IPS-11a (cell line): ENCODE measurements around the gene C2CD2.
"Not testable (repeated sequence)": the region's sequence is repeated elsewhere in the genome, so short reads cannot be mapped to it uniquely, and the experiment has no call there.

Source experiments
- H3K4me3 ChIP-seq: one replicate; pipeline ENCODE4 v1.5.1; 2013; ENCODE audit warnings: low read depth, low read length, control low read depth

C2CD2 gene

DNA sequence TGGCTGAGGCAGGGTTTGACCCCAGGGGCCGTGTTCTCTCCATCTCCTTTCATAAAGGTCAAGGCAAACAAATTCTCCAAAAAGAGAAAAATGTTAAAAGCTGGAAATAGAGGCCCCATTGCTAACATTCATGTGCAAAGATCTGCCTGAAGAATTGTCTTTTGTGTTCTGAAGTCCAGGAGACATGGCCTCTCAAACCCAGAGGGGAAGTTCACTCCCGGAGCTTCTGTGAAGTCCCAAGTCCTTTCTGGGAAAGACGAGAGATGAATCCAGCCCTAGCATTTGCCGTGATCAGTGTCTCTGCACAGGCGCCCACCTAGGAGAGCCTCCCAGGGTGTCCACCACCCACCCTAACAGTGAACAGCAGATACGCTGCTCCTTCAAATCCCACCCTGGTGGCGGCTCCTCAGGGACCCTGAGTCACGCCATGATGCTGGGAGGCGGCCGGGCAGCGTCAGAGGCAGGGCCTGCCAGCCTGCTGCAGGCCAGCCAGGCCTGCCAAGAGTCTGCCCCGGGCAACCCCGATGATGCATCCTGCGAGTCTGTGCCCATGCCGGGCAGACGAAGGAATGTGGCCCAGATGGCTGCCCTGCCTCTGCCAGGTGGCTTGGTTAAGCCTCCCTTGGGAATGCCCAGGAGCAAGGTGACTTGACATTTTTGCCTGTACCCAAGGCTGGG lies 5.2 kb upstream of the C2CD2 start:
- H3K4me3 ChIP-seq, result no peak overlapping the region

GRCh38 chr21:41957991-41958766 lies 4.4 kb upstream of the C2CD2 start:
- H3K4me3 ChIP-seq, result no peak overlapping the region

DNA sequence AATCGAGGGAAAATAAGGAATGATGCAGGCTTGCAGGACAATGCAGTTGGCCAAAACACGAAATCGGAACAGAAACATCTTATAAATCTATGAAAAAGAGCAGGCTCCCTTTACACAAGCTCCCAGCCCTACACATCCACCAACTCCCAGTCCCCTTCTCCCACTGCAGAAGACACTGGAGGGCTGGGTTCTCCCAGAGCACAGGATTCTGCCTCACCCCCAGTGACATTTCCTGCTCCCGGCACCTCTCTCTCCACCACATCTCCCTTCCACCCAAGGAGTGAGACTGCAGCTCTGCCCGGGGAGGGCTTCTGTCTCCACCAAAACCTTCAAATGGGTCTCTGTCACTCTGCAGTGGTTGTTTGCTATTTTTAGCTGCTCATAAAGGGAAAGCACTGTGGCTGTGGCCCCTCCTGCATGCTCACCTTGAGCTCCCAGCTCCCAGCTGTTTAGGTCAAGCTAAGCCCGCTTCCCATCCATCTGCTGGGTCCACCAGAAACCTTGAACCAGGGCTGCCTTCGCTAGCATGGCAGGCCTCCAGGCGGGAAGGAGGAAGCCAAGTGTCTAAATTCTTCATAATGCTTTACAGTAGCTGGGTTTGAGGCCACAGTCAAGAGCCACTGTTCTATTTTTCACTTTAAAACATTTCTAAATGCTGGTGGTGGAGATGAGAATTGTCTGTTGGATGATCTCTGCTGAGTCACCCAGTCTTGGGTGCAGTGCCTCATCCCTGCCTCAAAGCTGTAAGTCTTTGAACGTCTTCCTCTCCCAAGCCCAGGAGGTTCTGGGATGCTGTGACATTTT lies 3.3 kb upstream of the C2CD2 start:
- no peak overlapping the region for H3K4me3 ChIP-seq

GRCh38 chr21:41955516-41955915 lies 1.7 kb upstream of the C2CD2 start:
- H3K4me3 ChIP-seq, result no peak overlapping the region

- no peak overlapping the region for H3K4me3 ChIP-seq
Measured at GRCh38 chr21:41954654-41955499, 1.1 kb upstream of the C2CD2 start.

DNA sequence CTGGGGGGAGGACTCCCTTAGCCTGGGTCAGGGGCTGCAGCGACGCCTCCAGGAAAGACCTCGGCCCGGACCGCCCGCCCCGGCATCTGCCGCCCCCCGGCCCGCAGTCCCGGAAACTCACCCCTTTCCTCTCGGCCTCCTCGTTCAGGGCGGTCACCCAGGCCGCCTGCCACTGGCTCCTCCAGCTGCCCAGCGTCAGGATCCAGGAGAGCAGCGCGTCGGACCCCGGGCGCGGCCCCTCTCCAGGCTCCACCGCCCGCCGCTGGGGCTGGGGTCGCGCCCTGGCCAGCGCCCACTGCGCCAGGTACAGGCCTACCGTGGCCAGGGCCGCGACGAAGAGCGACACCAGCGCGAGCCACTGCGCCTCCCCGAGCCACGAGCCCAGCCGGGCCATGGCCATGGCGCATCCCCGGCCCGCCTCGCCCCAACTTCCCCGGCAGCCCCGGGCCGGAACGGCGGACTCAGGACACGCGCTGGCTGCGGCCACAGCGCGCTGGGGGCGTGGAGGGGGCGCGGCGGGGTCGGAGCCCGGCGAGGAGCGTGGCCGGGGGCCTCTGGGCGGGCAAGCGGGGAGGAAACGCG lies 478 bp downstream of the C2CD2 start:
- H3K4me3 ChIP-seq, result peak overlapping the region; percentile 47

DNA sequence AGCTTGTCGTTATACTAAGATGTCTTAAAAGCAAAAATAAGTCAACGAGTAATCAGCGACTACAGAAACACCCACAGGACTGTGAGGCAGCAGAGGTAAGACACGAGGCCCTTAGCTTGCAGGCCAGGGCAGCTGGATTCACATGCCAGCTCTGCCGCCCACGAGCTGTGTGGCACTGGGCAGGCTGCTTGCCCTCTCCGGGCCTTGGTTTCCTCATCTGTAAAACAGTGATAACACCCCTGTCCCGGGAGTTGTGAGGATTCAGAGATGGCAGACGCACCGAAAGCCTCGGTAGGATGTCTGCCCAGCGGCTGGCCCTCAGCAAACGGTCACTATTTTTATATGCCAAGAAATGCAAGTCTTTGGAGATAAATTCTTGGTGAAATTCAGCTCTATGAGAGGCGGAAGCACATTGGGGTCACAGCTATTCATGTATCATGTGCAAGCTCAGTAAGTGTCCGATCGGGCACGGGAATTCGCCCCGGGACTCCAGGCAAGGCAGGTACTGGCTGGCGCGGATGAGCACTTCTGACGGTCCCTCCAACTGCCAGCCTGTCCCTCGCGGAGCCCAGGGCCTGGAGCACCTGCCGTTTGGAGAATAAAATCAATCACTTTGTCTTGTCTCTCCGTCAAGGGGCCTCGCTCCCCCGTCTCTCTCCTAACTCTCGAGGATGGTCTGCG lies 1.1 kb downstream of the C2CD2 start:
- peak overlapping the region; percentile 47 for H3K4me3 ChIP-seq

- no peak overlapping the region for H3K4me3 ChIP-seq
Measured at GRCh38 chr21:41951876-41952567, 1.8 kb downstream of the C2CD2 start.

GRCh38 chr21:41950941-41951351 lies 2.9 kb downstream of the C2CD2 start:
- H3K4me3 ChIP-seq, result no peak overlapping the region

DNA sequence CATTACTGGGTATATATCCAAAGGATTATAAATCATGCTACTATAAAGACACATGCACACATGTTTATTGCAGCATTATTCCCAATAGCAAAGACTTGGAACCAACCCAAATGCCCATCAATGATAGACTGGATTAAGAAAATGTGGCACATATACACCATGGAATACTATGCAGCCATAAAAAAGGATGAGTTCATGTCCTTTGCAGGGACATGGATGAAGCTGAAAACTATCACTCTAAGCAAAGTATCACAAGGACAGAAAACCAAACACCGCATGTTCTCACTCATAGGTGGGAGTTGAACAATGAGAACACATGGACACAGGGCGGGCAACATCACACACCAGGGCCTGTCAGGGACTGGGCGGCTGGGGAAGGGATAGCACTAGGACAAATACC lies 4.2 kb downstream of the C2CD2 start:
- not testable (repeated sequence) for H3K4me3 ChIP-seq

GRCh38 chr21:41948901-41949300 lies 4.9 kb downstream of the C2CD2 start:
- no peak overlapping the region for H3K4me3 ChIP-seq

DNA sequence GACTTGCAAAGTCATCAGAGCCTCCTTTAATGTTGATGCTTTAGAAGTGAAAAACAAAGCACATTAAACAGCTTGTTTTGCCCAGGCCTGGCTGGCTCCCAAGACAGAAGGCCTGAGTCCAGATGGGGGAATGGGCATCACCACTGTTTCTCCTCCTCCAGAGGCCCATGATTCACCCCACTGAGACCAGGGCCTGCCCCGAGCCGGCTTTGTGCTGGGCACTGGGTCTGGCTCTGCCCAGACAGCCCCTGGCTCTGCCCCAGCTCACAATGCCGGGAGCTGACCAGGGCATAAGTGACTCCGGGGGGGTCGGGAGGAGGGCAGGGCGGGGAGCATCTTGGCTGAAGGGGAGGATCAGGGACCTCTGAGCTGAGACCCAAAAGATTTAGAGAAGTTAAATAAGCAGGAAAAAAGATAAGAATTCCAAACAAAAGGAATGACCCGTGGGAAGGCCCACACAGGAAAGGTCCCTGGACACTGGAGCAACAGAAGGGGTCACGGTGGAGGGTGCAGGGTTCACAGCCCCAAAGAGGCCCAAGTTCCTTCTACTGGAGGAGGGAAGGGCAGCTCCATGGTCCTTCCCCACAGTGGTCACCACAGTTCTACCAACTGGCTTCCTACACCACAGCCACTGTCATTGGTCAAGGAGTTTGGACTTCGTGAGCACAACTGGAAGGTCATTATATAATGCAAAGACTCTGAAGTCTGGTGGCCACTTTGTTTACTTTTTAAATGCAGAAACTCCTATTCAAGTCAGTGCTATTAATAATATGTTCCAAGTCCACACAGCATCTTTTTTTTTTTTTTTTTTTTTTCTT lies 5.5 kb downstream of the C2CD2 start:
- no peak overlapping the region for H3K4me3 ChIP-seq

- no peak overlapping the region for H3K4me3 ChIP-seq
Measured at GRCh38 chr21:41945982-41946381, 7.8 kb downstream of the C2CD2 start.

DNA sequence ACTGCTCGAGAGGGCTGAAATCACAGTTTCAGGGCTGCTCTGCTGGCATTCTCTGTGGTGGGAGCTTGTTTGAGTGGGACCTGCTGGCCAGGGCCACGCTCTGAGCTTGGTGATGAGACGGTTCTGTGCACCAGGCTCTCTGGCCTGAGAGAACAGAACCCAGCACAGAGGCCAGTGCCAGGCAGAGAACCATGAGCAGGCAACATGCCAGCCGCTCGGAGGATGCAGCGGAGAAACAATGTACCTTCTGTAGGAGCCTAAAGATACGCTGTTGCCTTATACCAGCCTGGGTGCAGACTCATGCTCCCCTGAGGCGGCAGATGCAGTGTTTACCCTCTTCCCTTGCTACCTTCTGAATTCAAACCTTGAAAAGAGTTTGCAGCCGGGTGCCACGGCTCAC lies 10.0 kb downstream of the C2CD2 start:
- H3K4me3 ChIP-seq, result no peak overlapping the region

DNA sequence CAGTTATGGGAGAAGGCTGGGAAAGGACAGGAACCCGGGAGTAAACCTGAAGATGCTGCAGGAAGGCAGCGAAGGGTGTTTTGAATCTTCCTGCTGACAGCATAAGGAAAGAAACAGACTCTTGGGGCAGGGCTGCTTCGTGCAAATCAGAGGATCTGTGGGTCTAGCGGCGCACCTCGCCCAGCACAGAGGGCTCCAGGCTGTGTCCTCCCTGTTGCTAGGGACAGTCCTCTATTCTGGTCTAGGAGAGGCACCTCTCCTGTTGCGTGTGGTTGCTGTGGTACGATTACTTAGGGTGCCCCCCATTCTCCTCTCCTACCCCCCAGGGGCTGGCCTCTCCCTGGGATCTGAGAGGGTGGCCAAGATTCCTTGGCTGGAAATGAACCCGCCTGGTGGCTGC lies 11.4 kb downstream of the C2CD2 start:
- no peak overlapping the region for H3K4me3 ChIP-seq

DNA sequence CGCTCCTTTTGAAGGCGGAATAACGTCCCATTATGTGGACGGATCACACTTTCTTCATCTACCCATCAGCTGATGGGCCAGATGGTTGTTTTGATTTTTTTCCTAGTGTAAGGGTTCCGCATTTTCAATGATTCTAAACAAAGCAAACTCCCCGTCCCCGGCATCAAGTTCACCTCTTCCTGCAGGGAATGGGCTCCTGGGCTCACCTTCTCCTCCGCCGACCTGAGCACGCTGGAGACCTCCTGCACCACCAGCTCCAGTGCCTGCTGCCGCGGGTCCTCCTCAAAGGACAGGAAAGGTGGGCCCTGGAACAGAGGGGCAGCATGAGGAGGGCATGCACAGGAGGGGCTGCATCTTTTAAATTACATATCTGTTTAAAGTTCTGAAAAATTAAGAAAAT lies 11.9 kb downstream of the C2CD2 start:
- no peak overlapping the region for H3K4me3 ChIP-seq

DNA sequence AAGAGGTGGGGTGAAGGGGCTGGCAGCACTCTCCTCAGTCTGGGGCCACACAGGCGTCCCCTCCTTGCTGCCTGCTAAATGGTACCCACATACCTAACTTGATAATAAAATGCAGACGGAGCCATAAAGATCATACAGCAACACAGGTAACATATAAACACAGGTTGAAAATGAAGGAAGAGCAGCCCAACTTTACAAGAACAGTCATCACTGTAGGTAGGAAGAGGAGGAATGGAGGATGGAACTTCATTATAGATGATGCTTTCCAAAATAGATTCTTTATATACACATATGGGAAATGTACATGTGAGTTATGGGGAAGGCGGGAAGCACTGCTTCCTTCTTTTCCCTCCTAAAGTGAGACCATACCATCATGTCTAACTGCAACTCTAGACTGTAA lies 13.4 kb downstream of the C2CD2 start:
- no peak overlapping the region for H3K4me3 ChIP-seq

DNA sequence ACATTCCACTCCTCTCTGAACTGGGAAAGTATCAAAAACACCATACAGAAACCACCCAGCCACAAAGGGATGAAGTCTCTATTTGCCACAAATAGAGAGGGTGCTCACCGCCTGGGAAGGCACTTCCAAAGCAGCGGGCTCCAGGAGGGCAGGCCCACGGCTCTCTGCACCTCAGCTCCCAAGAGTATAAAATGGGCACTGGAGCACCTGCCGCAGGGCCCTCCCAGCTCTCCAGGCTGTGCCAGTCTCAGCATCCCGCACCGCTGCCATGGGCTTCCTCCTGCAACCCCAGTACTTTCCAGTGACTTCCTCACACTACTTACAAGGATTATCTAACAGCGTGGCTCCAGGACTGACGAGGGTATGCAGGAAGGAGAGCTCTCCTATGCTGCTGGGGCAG lies 14.4 kb downstream of the C2CD2 start:
- no peak overlapping the region for H3K4me3 ChIP-seq
